HCT116 (cell line): ENCODE data around the gene TMEM116. TPM values are rescaled to one million over a fixed set of nuclear protein-coding genes. Genes with fewer than 3 reads are reported as not detected.

Experiments
- ATAC-seq: fragments of 200-7000 bp; cut with Tn5 transposase; 2 replicates; pipeline ENCODE4 v1.9.1; 2020; ENCODE audit warnings: mild to moderate bottlenecking, moderate library complexity
- BruUV-seq: library from RNA; stranded (reverse); fragments of 400-500 nt; replicated peaks from 2 replicates; lab custom pipeline; 2021; lab: Mats Ljungman, UMichigan
- CTCF ChIA-PET: fragments of 300-600 bp; sonication (Branson Sonifier 250); formaldehyde crosslinking; loops from one replicate; lab custom pipeline; 2021; ENCODE audit warnings: antibody characterized with exemption; lab: Charles Lee
- POLR2A ChIA-PET: fragments of 300-600, 350-600 bp; sonication (Branson Sonifier 250); formaldehyde crosslinking; loops from one replicate; lab custom pipeline; 2021; ENCODE audit warnings: antibody characterized with exemption; lab: Charles Lee
- RAD21 ChIA-PET, 2 experiments: fragments of 300-600 bp; sonication (Branson Sonifier 250); formaldehyde crosslinking; loops; one replicate each; lab custom pipeline; 2023; ENCODE audit warnings: low total read pairs in 2 of 2; ENCODE audit not compliant: uncharacterized antibody in 2 of 2, unreplicated experiment in 2 of 2, low non-redundant PET in 1 of 2; lab: Charles Lee
- DNase-seq: peaks from one replicate; pipeline ENCODE4 v3.0.0-alpha.2; 2010; ENCODE audit warnings: low read depth, low spot score
- H2AFZ ChIP-seq: fragments of 200-600 bp; shearing (Covaris generic), sonication (generic); 2 replicates; pipeline ENCODE4 v1.6.1; 2017; ENCODE audit warnings: low read depth, mixed run types, mixed read lengths, antibody characterized with exemption, low read length; ENCODE audit not compliant: poor library complexity, severe bottlenecking
- H3K27ac ChIP-seq: 2 replicates; pipeline ENCODE4 v1.5.1; 2012; ENCODE audit warnings: low read depth, low read length
- H3K27me3 ChIP-seq: fragments of 200-600 bp; sonication (generic); 2 replicates; pipeline ENCODE4 v1.6.1; 2016; ENCODE audit warnings: mixed run types, low read length, mixed read lengths; ENCODE audit not compliant: insufficient read depth
- H3K36me3 ChIP-seq, 2 experiments: fragments of 200-500 bp in 1 of 2; fragments of 200-600 bp in 1 of 2; sonication (Bioruptor generic) in 1 of 2; sonication (generic) in 1 of 2; 2 replicates each; pipeline versions ENCODE4 v1.5.1 to v1.6.1; 2014 to 2016; ENCODE audit warnings: low read length in 2 of 2, inconsistent platforms in 1 of 2, mixed read lengths in 1 of 2, mixed run types in 1 of 2; ENCODE audit not compliant: insufficient read depth in 2 of 2, control insufficient read depth in 1 of 2
- H3K4me1 ChIP-seq, 2 experiments: fragments of 200-600 bp in 1 of 2; sonication (generic) in 1 of 2; 2 replicates each; pipeline versions ENCODE4 v1.5.1 to v1.6.1; 2012 to 2017; ENCODE audit warnings: low read length in 2 of 2, inconsistent platforms in 1 of 2, mild to moderate bottlenecking in 1 of 2, mixed read lengths in 1 of 2, mixed run types in 1 of 2, moderate library complexity in 1 of 2; ENCODE audit not compliant: insufficient read depth in 2 of 2, control insufficient read depth in 1 of 2
- H3K4me2 ChIP-seq: fragments of 200-600 bp; sonication (generic); 2 replicates; pipeline ENCODE4 v1.6.1; 2017; ENCODE audit warnings: mixed run types, low read length, mixed read lengths
- H3K4me3 ChIP-seq, 2 experiments: fragments of 200-600 bp in 1 of 2; sonication (generic) in 1 of 2; replicated peaks in 1 of 2; 2 replicates each; pipeline ENCODE4 v1.5.1; 2011 to 2016; ENCODE audit warnings: low read length in 2 of 2, control low read depth in 1 of 2, low read depth in 1 of 2, mild to moderate bottlenecking in 1 of 2, mixed read lengths in 1 of 2, mixed run types in 1 of 2
- H3K79me2 ChIP-seq: fragments of 200-600 bp; sonication (generic); 2 replicates; pipeline ENCODE4 v1.6.1; 2017; ENCODE audit warnings: mild to moderate bottlenecking, mixed run types, low read length, moderate library complexity, mixed read lengths; ENCODE audit not compliant: insufficient read depth
- H3K9ac ChIP-seq: fragments of 200-600 bp; sonication (generic); 2 replicates; pipeline ENCODE4 v1.6.1; 2016; ENCODE audit warnings: low read length, mixed read lengths
- H3K9me2 ChIP-seq: fragments of 200-600 bp; sonication (generic), shearing (Covaris generic); 2 replicates; pipeline ENCODE4 v1.6.1; 2017; ENCODE audit warnings: mixed run types, mild to moderate bottlenecking, moderate library complexity; ENCODE audit not compliant: insufficient read depth
- H3K9me3 ChIP-seq, 2 experiments: fragments of 200-500 bp in 1 of 2; fragments of 200-600 bp in 1 of 2; sonication (Bioruptor generic) in 1 of 2; sonication (generic) in 1 of 2; 2 replicates each; pipeline ENCODE4 v1.6.1; 2014 to 2017; ENCODE audit warnings: low read length in 2 of 2, mixed read lengths in 2 of 2, inconsistent platforms in 1 of 2, low read depth in 1 of 2, mild to moderate bottlenecking in 1 of 2, mixed run types in 1 of 2, moderate library complexity in 1 of 2; ENCODE audit not compliant: control insufficient read depth in 1 of 2, insufficient read depth in 1 of 2
- H4K20me1 ChIP-seq: fragments of 200-600 bp; sonication (generic), shearing (Covaris generic); 2 replicates; pipeline ENCODE4 v1.6.1; 2017; ENCODE audit warnings: mixed run types, mild to moderate bottlenecking, moderate library complexity; ENCODE audit not compliant: insufficient read depth
- ELF1 ChIP-seq: IDR thresholded peaks from 2 replicates; pipeline ENCODE4 v1.6.1; 2012; ENCODE audit warnings: low read depth, borderline replicate concordance
- FOSL1 ChIP-seq: IDR thresholded peaks from 2 replicates; pipeline ENCODE4 v1.6.1; 2012; ENCODE audit warnings: low read depth
- JUND ChIP-seq: IDR thresholded peaks from 2 replicates; pipeline ENCODE4 v1.6.1; 2012
- RAD21 ChIP-seq: IDR thresholded peaks from 2 replicates; pipeline ENCODE4 v1.6.1; 2012; ENCODE audit warnings: low read depth, mild to moderate bottlenecking
- SP1 ChIP-seq: IDR thresholded peaks from 2 replicates; pipeline ENCODE4 v1.6.1; 2012; ENCODE audit warnings: low read depth
- SRF ChIP-seq: IDR thresholded peaks from 2 replicates; pipeline ENCODE4 v1.6.1; 2012; ENCODE audit warnings: low read depth
- YY1 ChIP-seq: IDR thresholded peaks from 2 replicates; pipeline ENCODE4 v1.6.1; 2011; ENCODE audit warnings: low read length, low read depth, moderate library complexity, mild to moderate bottlenecking; ENCODE audit not compliant: insufficient replicate concordance; ENCODE audit errors: extremely low read depth
- ZFX ChIP-seq: fragments of 450-650 bp; IDR thresholded peaks from 2 replicates; pipeline ENCODE4 v1.6.1; 2017
- ZNF274 ChIP-seq: fragments of 200-500 bp; sonication (Bioruptor generic); IDR thresholded peaks from 2 replicates; pipeline ENCODE4 v1.6.1; 2014; ENCODE audit warnings: mild to moderate bottlenecking, low read depth, low read length, inconsistent platforms
- intact Hi-C: fragments of 100-400 bp; cut with micrococcal nuclease; formaldehyde crosslinking; loops from 2 replicates; pipeline ENCODE4 v1.10.0; 2022
- total RNA-seq: library from RNA; stranded (reverse); gene quantifications from one replicate; pipeline ENCODE4 v1.2.1, GENCODE V29; 2021; ENCODE audit not compliant: unreplicated experiment
- TF ChIP-seq, protein P1 (sequence below), 3 experiments: fragments of 200-600 bp in 1 of 3; sonication (generic) in 1 of 3; IDR thresholded peaks in 2 of 3; conservative IDR thresholded peaks in 1 of 3; 2 replicates each; pipeline ENCODE4 v1.5.1; 2012 to 2017; ENCODE audit warnings: low read depth in 2 of 3, low read length in 2 of 3, antibody characterized with exemption in 1 of 3, borderline replicate concordance in 1 of 3, control low read depth in 1 of 3, mild to moderate bottlenecking in 1 of 3, mixed read lengths in 1 of 3, mixed run types in 1 of 3, moderate library complexity in 1 of 3; ENCODE audit not compliant: insufficient read depth in 1 of 3
- TF ChIP-seq, protein P2 (sequence below): IDR thresholded peaks from 2 replicates; pipeline ENCODE4 v1.6.1; 2012

Gene TMEM116
- total RNA-seq, 1 experiment from 2014 or later = 6.8 TPM

DNA sequence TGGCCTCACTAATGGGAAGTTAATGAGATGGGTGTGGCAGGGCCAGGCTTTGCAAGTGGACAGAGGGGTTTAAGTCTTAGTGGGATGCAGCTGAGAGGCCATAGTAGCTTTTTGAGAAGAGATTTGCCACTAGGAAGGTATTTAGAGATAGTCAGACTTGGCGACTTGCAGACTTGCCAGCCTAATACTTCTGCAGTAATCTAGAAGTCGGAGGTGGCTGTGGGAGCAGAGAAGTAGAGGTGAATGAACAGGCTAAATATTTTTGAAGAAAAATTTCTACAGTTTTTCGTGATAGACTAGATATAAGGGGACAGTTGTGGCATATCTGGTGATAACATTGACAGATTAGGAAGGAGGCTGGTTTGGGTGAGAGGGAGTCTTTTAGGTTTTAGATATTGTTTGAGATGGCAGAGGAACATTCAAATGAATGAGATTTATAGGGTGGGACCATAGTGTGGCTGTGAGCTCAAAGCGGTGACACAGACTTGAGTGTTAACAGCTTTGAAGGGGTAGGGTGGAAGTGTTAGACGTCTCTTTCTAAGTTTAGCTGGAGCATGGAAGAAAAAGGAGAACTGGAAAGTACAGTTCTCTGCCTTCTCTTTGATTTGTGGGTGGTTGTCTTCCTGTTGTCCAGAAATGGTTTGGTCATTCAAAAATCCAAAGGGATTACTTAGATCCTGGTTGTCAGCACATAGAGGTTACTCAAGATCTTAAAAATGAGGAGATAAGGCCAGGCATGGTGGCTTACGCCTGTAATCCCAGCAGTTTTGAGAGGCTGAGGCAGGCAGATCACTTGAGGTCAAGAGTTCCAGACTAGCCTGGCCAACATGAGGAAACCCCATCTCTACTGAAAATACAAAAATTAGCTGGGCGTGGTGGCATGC is 126.1 kb downstream of the TMEM116 start:
- no TSS peak for BruUV-seq
- Histone ChIP-seq H3K27me3 (no peaks in the 10 kb centered on the region), H3K36me3 (peaks cover 30 to 62% of the 10 kb centered on the region in 2 experiments; a peak in 3 of 4 replicates), H3K9me3 (no peaks in the 10 kb centered on the region), H3K4me1 (no peaks in the 10 kb centered on the region), H3K9me2 (no peaks in the 10 kb centered on the region), H3K9ac (no peak overlapping the region), H3K27ac (no peak overlapping the region), H3K79me2 (no peaks in the 10 kb centered on the region), H3K4me2 (no peak overlapping the region), H2AFZ (no peak overlapping the region), H4K20me1 (no peaks in the 10 kb centered on the region), H3K4me3 (no peak overlapping the region)
- TF ChIP-seq YY1 (no peak), FOSL1 (no peak), ELF1 (no peak), ZFX (no peak), SRF (no peak), JUND (no peak), ZNF274 (no peak), SP1 (no peak), RAD21 (no peak)
- TF ChIP-seq, protein P1, sequence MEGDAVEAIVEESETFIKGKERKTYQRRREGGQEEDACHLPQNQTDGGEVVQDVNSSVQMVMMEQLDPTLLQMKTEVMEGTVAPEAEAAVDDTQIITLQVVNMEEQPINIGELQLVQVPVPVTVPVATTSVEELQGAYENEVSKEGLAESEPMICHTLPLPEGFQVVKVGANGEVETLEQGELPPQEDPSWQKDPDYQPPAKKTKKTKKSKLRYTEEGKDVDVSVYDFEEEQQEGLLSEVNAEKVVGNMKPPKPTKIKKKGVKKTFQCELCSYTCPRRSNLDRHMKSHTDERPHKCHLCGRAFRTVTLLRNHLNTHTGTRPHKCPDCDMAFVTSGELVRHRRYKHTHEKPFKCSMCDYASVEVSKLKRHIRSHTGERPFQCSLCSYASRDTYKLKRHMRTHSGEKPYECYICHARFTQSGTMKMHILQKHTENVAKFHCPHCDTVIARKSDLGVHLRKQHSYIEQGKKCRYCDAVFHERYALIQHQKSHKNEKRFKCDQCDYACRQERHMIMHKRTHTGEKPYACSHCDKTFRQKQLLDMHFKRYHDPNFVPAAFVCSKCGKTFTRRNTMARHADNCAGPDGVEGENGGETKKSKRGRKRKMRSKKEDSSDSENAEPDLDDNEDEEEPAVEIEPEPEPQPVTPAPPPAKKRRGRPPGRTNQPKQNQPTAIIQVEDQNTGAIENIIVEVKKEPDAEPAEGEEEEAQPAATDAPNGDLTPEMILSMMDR (IDR thresholded peaks at IDR 0.05 in 2 of 3, conservative IDR thresholded peaks at IDR 0.05 in 1 of 3; ENCODE audit: borderline replicate concordance in 1 of 3, insufficient read depth in 1 of 3, low read depth in 2 of 3, low read length in 2 of 3) = no peak
- TF ChIP-seq, protein P2, sequence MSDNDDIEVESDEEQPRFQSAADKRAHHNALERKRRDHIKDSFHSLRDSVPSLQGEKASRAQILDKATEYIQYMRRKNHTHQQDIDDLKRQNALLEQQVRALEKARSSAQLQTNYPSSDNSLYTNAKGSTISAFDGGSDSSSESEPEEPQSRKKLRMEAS = no peak
- intact Hi-C loops = no loop called here
- CTCF ChIA-PET = no interaction called here
- ATAC-seq (no peak), DNase-seq (no peak)
- RAD21 ChIA-PET = no interaction called here
- POLR2A ChIA-PET = no interaction called here
